Immature natural killer cell (primary cell): ENCODE data around the gene DUSP22. TPM values are rescaled to one million over a fixed set of nuclear protein-coding genes. Genes with fewer than 3 reads are reported as not detected.

Experiments used
- DNase-seq, 3 donors: peaks; one replicate each; pipeline ENCODE4 v3.0.0; 2022; ENCODE audit warnings: mixed read lengths in 1 of 3
- H3K27ac Mint-ChIP-seq, 6 donors: one replicate each; pipeline ENCODE4 v1.8.0; 2020; ENCODE audit warnings: mixed read lengths in 6 of 6, mild to moderate bottlenecking in 5 of 6, inconsistent platforms in 4 of 6, moderate library complexity in 3 of 6
- H3K27me3 Mint-ChIP-seq, 3 donors: one replicate each; pipeline ENCODE4 v1.8.0; 2020 to 2021; ENCODE audit warnings: low read depth in 3 of 3, mild to moderate bottlenecking in 3 of 3, mixed read lengths in 3 of 3, moderate library complexity in 3 of 3, inconsistent platforms in 1 of 3
- H3K36me3 Mint-ChIP-seq, 3 donors: one replicate each; pipeline ENCODE4 v1.8.0; 2020; ENCODE audit warnings: mixed read lengths in 3 of 3, inconsistent platforms in 2 of 3, mild to moderate bottlenecking in 2 of 3
- H3K4me1 Mint-ChIP-seq, 2 donors: one replicate each; pipeline ENCODE4 v1.8.0; 2020; ENCODE audit warnings: inconsistent platforms in 2 of 2, mild to moderate bottlenecking in 2 of 2, mixed read lengths in 2 of 2, moderate library complexity in 1 of 2
- H3K4me3 Mint-ChIP-seq, 5 donors: one replicate each; pipeline ENCODE4 v1.8.0; 2020; ENCODE audit warnings: mild to moderate bottlenecking in 5 of 5, mixed read lengths in 5 of 5, inconsistent platforms in 3 of 5, moderate library complexity in 3 of 5
- H3K9me3 Mint-ChIP-seq, 6 donors: one replicate each; pipeline ENCODE4 v1.8.0; 2020; ENCODE audit warnings: mild to moderate bottlenecking in 6 of 6, mixed read lengths in 6 of 6, inconsistent platforms in 4 of 6, moderate library complexity in 3 of 6
- polyA plus RNA-seq, 3 donors: library from polyadenylated mRNA; unstranded; fragments of 300-500 nt; fragmentation: Illumina TruSeq; gene quantifications; one replicate each; pipeline ENCODE4 v1.2.3, GENCODE V29; 2021

The DUSP22 gene
- polyA plus RNA-seq, 3 donors from 2014 or later = 55.0 to 80.1 (median 65.3) TPM

DNA sequence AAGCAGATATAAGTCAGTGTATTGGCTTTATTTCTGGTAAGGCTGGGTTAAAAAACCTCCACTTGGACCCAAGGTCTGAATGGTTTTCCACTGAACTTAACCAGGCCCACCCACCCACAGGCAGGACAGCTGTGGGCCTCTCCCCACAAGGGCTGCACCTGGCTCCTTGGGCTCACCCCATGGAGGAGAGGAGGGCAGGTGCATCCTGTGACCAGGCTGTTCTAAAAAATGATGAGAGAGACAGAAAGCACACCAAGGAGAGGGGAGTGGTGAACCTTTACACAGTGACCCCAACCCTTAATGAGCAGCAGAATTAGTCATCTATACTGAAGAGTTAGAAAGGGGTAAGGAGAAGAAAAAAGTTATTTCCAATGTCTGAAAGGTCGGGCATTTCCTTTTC is 34.5 kb upstream of the DUSP22 start:
- Mint-ChIP-seq H3K4me3 (no peak overlapping the region), H3K9me3 (no peaks in the 10 kb centered on the region), H3K36me3 (no peaks in the 10 kb centered on the region), H3K27ac (no peak overlapping the region), H3K4me1 (peaks cover 29 to 31% of the 10 kb centered on the region in 2 donors), H3K27me3 (peaks cover 0 to 2% (median 2%) of the 10 kb centered on the region in 3 donors)
- DNase-seq = no peak

DNA sequence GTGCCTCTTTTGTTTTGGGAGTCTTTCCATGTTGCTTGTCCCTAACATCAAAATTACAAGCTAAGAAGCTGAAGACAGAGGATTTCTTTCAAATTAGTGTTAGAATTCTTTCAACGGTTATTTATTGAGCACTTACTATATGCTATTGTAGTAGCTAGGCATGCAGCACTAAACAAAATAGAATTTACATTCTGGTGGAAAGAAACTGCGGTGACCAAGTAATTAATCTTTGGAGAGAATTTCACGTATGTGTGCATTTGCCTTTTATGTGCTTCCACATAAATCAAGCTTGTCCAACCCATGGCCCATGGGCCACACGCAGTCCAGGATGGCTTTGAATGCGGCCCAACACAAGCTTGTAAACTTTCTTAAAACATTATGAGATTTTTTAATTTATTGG is 33.0 kb upstream of the DUSP22 start:
- Mint-ChIP-seq H3K36me3 (no peaks in the 10 kb centered on the region), H3K4me1 (peaks cover 19 to 20% of the 10 kb centered on the region in 2 donors), H3K27me3 (peaks cover 0 to 2% (median 2%) of the 10 kb centered on the region in 3 donors), H3K9me3 (no peaks in the 10 kb centered on the region), H3K27ac (peak overlapping the region in 5 of 6 donors; percentile 77 to 90 (median 85)), H3K4me3 (peak overlapping the region; percentile 59 to 86 (median 74))
- DNase-seq = no peak

DNA sequence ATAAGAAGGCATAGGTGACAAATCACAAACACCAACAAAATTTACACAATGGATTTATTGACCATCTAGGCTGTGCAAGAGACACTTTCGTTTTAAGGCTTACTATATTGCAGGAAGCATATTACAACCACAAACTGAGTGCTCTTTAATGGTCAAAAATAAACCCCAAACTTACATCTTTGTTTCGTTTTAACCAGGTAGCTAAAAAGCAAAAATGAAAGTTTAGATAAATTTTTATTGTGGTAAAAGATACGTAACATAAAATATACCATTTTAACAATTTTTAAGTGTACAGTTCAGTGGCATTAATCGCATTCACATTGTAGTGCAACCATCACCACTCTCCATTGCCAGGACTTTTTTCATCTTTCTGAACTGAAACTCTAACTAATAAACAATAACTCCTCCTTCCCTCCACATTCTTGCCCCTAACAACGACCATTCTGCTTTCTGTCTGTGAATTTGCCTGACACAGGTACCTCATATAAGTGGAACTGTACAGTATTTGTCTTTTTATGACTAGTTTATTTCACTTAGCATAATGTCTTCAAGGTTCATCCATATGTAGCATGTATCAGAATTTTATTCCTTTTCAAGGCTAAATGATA is 32.3 kb upstream of the DUSP22 start:
- peaks cover 0 to 6% (median 2%) of the 10 kb centered on the region in 3 donors for H3K27me3 Mint-ChIP-seq
- no peaks in the 10 kb centered on the region for H3K9me3 Mint-ChIP-seq
- peak; percentile 44 to 49 (median 46) for DNase-seq
- peaks cover 15 to 20% of the 10 kb centered on the region in 2 donors for H3K4me1 Mint-ChIP-seq
- peak overlapping the region; percentile 77 to 90 (median 86) for H3K27ac Mint-ChIP-seq
- H3K4me3 Mint-ChIP-seq = peak overlapping the region; percentile 59 to 86 (median 74)
- no peaks in the 10 kb centered on the region for H3K36me3 Mint-ChIP-seq

DNA sequence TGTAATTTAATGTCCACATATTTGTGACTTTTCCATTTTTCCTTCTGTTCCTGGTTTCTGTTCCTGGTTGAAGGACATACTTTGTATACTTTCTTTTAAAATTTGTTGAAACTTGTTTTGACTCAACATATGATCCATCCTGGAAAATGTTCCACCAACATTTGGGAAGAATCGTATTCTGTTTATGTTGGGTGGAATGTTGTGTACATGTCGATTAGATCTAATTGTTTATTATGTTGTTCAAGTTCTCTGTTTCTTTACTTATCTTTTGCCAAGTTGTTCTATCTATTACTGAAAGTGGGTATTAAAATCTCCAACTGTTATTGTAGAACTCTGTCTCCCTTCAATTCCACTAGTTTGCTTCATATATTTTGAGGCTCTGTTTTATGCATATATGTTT is 27.7 kb upstream of the DUSP22 start:
- H3K36me3 Mint-ChIP-seq = no peaks in the 10 kb centered on the region

DNA sequence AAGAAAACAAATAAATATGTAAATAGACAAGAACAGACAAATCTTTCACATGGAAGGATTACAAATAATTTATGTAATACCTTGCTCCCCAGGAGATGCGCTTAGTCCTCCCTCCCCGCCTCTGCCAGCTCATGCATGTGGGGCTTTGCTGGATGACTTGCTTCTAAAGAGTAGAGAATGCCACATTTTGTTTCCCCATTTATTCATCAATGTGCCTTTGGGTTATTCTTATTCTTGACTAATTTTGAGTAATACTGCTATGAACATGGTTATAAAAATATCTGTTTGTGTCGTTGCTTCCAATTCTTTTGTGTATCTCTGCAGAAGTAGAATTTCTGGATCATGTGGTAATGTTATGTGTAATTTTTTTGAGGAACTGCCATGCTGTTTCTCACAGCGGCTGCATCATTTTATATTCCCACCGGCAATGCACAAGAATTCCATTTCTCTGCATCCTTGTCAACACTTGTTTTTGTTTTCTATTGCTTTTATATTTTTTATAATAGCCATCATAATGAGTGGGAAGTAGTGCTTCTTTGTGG is 23.8 kb upstream of the DUSP22 start:
- H3K4me1 Mint-ChIP-seq = peaks cover 4 to 8% of the 10 kb centered on the region in 2 donors
- peaks cover 1 to 4% (median 3%) of the 10 kb centered on the region in 3 donors for H3K27me3 Mint-ChIP-seq
- peaks cover 0 to 2% (median 0%) of the 10 kb centered on the region in 6 donors for H3K9me3 Mint-ChIP-seq
- peaks cover 0 to 3% (median 0%) of the 10 kb centered on the region in 3 donors for H3K36me3 Mint-ChIP-seq
- DNase-seq = no peak
- no peak overlapping the region for H3K4me3 Mint-ChIP-seq
- no peak overlapping the region for H3K27ac Mint-ChIP-seq

More for the DNA sequence above, 27.7 kb upstream of the DUSP22 start:
- Mint-ChIP-seq H3K4me1 (peaks cover 10 to 12% of the 10 kb centered on the region in 2 donors), H3K27me3 (peaks cover 0 to 6% (median 1%) of the 10 kb centered on the region in 3 donors), H3K27ac (no peak overlapping the region), H3K9me3 (peaks cover 0 to 2% (median 0%) of the 10 kb centered on the region in 6 donors), H3K4me3 (no peak overlapping the region)
- no peak for DNase-seq

DNA sequence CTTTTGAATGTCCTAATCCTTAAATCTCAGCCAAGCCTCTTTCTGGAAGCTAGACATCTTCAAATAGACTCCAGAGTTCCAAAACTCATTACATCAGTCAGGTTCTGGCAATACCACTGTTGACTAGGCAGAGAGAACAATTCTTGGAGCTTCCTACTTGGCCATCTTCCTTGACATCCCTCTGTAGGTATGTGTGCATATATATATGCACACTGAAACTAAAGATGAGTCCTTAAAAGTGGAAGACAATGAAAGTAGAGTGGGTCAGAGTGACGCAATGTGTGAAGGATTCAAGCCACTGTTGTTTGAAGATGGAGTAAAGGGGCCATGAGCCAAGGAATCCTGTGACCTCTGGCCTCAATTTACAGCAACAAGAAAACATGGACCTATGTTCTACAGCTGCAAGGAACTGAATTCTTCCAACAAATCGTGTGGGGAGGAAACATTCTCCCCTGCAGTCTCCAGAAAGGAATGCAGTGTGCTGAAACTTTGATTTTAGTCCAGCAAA is 18.7 kb upstream of the DUSP22 start:
- Mint-ChIP-seq H3K36me3 (peaks cover 0 to 3% (median 3%) of the 10 kb centered on the region in 3 donors), H3K4me3 (no peak overlapping the region)

DNA sequence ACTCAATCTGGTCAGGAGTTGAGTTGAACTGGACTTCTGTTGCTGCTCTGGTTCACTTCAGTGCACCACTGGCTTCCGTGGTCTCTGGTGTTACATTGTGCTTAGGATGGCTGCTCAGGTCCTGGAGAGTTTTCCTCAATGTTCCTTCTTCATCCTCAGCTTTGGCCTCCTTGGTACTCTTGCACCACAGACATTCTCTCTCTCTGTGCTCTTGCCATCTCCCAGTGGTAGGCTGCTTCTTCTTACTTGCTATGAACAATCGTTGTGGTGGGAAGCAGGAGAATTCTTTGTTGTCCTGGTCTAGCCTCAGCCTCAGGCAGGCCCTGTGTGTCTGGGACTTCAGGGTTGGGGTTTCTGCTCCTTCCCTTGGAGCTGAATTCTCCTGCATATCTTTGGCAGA is 14.5 kb upstream of the DUSP22 start:
- Mint-ChIP-seq H3K9me3 (peaks cover 0 to under 1% (median 0%) of the 10 kb centered on the region in 6 donors), H3K27ac (no peak overlapping the region), H3K27me3 (peaks cover 2 to 3% (median 3%) of the 10 kb centered on the region in 3 donors), H3K4me1 (no peaks in the 10 kb centered on the region), H3K36me3 (peaks cover 3 to 21% (median 7%) of the 10 kb centered on the region in 3 donors), H3K4me3 (no peak overlapping the region)
- no peak for DNase-seq

More for the DNA sequence above, 18.7 kb upstream of the DUSP22 start:
- Mint-ChIP-seq H3K27ac (no peak overlapping the region), H3K27me3 (peaks cover 0 to 6% (median 0%) of the 10 kb centered on the region in 3 donors), H3K9me3 (no peaks in the 10 kb centered on the region), H3K4me1 (peaks cover 4 to 8% of the 10 kb centered on the region in 2 donors)
- DNase-seq = no peak

DNA sequence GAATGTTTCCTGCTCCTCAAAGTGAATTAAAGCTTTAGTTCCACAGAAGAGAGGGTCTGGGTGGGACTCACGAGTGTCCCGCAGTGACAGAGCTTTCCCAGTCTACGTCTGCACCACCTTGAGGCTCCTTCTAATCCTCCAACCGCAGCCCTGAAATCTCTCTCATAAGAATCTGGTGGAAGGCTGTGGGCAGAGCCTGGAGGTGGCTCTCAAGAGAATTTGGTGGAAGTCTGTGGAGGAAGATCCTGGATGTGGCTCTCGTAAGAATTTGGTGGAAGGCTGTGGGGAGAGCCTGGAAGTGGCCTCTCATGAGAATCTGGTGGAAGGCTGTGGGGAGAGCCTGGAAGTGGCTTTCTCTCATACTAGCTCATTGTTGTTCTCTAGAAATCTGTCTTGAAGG is 13.8 kb upstream of the DUSP22 start:
- Mint-ChIP-seq H3K36me3 (peaks cover 7 to 23% (median 13%) of the 10 kb centered on the region in 3 donors), H3K4me1 (no peaks in the 10 kb centered on the region), H3K4me3 (no peak overlapping the region), H3K27me3 (peaks cover 2 to 3% (median 3%) of the 10 kb centered on the region in 3 donors), H3K9me3 (peaks cover 0 to 2% (median 0%) of the 10 kb centered on the region in 6 donors), H3K27ac (no peak overlapping the region)
- no peak for DNase-seq

DNA sequence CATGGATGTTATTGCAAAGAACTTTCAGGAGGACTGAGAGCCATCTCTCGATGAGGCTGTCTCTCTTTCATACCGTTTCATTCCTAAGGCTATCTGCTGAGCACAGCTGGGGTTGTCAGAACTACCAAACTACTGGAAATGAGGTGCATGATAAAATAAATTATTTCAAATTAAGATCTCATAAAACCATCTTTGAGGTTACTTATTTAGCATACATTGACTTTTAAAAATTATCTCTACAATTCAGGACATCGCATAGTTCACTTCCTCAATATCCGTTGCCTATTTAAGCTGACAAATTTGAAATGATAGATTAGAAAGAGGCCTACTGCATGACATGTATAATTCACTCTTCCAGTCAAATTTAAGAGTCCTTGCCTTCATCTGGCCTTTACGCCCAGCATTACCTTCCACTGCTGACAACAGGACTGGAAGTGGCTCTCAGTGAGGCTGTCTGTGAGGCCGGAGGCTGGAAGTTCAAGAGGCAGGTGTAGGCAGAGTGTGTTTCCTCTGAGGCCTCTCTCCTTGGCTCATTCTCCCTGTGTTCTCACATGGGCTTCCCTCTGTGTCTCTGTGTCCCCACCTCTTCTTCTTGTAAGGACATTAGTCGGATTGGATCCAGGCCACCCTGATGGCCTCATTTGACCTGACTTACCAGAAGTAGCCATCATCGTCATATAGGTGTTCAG is 12.8 kb upstream of the DUSP22 start:
- no peaks in the 10 kb centered on the region for H3K4me1 Mint-ChIP-seq
- peaks cover 0 to 2% (median 0%) of the 10 kb centered on the region in 6 donors for H3K9me3 Mint-ChIP-seq
- H3K36me3 Mint-ChIP-seq = peaks cover 12 to 23% (median 16%) of the 10 kb centered on the region in 3 donors
- no peak for DNase-seq
- peaks cover 2 to 3% (median 3%) of the 10 kb centered on the region in 3 donors for H3K27me3 Mint-ChIP-seq
- H3K27ac Mint-ChIP-seq = no peak overlapping the region
- no peak overlapping the region for H3K4me3 Mint-ChIP-seq

DNA sequence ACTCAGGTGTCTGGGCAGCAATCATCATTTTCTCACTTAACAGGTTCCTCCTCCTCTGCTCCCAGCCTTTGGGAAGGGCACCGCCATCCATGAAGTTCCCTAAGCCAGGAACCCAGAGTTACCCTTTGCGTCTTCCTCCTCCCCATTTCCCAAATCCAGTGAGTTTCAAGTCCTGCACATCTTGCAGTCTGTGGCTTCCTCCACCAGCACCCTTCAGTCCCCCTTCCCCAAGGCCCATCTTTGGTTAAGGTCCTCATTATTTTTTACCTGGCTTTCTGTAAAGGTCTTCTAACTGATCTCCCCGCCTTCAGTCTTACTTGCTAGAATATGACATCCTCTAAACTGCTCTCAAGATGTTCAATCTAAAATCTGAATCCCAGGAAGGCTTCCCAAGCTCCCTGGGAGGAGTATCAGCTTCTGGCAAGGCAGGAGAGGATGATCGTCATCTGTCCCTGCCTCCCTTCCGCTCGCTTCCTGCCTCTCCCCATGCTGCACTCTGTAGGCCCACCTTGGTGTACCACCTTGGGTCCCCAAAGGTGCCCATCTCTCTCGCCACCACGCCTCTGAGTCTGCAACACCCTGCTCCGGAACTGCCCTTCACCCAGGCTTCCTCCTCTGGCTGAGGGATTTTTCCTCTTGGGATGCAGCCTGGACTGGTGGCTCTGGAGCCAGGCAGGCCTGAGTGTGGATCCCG is 11.4 kb upstream of the DUSP22 start:
- H3K4me3 Mint-ChIP-seq = no peak overlapping the region
- H3K27me3 Mint-ChIP-seq = peaks cover 2 to 3% (median 3%) of the 10 kb centered on the region in 3 donors
- H3K9me3 Mint-ChIP-seq = peaks cover 0 to 2% (median 0%) of the 10 kb centered on the region in 6 donors
- DNase-seq = no peak
- peak overlapping the region in 1 of 6 donors; percentile 10 for H3K27ac Mint-ChIP-seq
- H3K36me3 Mint-ChIP-seq = peaks cover 12 to 23% (median 16%) of the 10 kb centered on the region in 3 donors
- H3K4me1 Mint-ChIP-seq = peaks cover 10 to 13% of the 10 kb centered on the region in 2 donors

DNA sequence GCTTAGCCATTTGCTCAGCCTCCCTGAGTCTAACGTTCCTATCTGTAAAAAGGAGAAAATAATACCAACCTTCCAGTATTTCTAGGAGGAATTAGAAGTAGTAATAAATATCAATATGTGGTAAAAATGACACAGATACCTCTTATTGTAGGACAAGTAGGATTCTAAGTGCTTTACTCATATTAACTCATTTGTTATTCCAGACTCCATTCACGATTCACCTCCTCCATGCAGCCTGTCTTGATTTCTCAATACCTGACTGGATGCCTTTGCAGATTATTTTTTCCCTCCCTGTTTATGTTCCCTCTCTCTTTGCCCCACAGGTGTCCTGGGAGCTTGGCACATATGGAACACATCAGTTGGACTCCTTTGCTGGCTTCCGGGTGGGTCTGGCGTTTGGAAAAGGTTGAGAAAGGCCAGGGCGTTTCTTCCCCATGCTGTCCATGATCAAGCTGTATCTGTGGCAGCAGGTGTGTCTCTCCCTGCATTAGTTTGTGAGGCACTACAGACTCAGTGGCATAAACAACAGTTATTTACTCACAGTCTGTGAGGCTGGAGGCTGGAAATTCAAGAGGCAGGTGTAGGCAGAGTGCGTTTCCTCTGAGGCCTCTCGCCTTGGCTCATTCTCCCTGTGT is 10.7 kb upstream of the DUSP22 start:
- H3K4me1 Mint-ChIP-seq = peaks cover 10 to 13% of the 10 kb centered on the region in 2 donors
- DNase-seq = no peak
- H3K27me3 Mint-ChIP-seq = peaks cover 2 to 3% (median 3%) of the 10 kb centered on the region in 3 donors
- no peak overlapping the region for H3K4me3 Mint-ChIP-seq
- H3K27ac Mint-ChIP-seq = no peak overlapping the region
- H3K9me3 Mint-ChIP-seq = peaks cover 0 to 2% (median 0%) of the 10 kb centered on the region in 6 donors
- peaks cover 12 to 23% (median 16%) of the 10 kb centered on the region in 3 donors for H3K36me3 Mint-ChIP-seq

DNA sequence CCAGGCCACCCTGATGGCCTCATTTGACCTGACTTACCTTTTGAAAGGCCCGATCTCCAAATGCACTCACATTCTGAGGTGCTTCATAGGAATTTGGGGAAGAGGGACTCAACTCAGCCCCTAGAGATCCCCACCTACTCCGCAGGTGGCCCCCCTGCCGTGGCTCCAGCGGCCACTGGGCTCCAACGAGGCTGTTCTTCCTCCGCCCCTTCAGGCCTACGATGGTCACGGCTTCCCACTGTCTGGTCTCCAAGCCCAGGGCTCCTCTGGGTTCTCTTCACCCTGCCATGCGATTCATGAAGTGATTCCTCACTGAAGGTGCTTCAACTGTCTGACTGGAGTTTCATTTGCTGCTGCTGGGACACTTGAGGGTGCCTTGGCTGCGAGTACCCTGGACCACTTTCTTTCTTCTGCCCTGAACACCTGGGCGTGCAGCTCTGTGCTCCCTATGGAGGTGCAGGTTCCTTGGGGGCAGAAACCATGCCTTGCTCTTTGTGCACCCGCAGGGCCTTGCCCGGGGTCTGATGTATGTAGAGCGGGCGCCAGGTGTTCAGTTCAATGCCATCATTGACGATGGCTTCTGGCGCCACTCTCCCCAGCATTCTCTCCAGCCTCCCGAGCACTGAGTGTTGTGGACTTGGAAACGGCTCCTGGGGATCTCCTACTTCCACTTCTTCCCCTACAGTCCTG is 10.0 kb upstream of the DUSP22 start:
- DNase-seq = no peak
- H3K27ac Mint-ChIP-seq = no peak overlapping the region
- no peak overlapping the region for H3K4me3 Mint-ChIP-seq
- peaks cover 0 to 2% (median 0%) of the 10 kb centered on the region in 6 donors for H3K9me3 Mint-ChIP-seq
- peaks cover 2 to 3% (median 3%) of the 10 kb centered on the region in 3 donors for H3K27me3 Mint-ChIP-seq
- H3K36me3 Mint-ChIP-seq = peaks cover 12 to 25% (median 16%) of the 10 kb centered on the region in 3 donors
- H3K4me1 Mint-ChIP-seq = peaks cover 10 to 13% of the 10 kb centered on the region in 2 donors
